ENCODE data around the gene UPK3A. TPM values are rescaled to one million over a fixed set of nuclear protein-coding genes. Genes with fewer than 3 reads are reported as not detected.
"Not testable (repeated sequence)": the region's sequence is repeated elsewhere in the genome, so short reads cannot be mapped to it uniquely, and the experiment has no call there.

The UPK3A gene
- total RNA-seq, 1 donor: not detected

GRCh38 chr22:45259754-45260394, 24.9 kb upstream of the UPK3A start:
- TF ChIP-seq CTCF (IDR thresholded peaks at IDR 0.05; ENCODE audit: insufficient read depth, low read depth, low read length): no peak
- DNase-seq (ENCODE audit: low read depth): no peak
- no peak overlapping the region for H3K4me3 ChIP-seq (ENCODE audit: low read depth, low read length)

- DNase-seq (ENCODE audit: low read depth): not testable (repeated sequence)
Measured at GRCh38 chr22:45260395-45260759, 24.4 kb upstream of the UPK3A start.

GRCh38 chr22:45261407-45262088, 23.2 kb upstream of the UPK3A start:
- no peak for TF ChIP-seq CTCF (IDR thresholded peaks at IDR 0.05; ENCODE audit: insufficient read depth, low read depth, low read length)
- DNase-seq (ENCODE audit: low read depth): no peak
- no peak overlapping the region for H3K4me3 ChIP-seq (ENCODE audit: low read depth, low read length)

More at GRCh38 chr22:45260395-45260759, 24.4 kb upstream of the UPK3A start:
- H3K4me3 ChIP-seq (ENCODE audit: low read depth, low read length): not testable (repeated sequence)

- no peak overlapping the region for H3K4me3 ChIP-seq (ENCODE audit: low read depth, low read length)
- no peak for TF ChIP-seq CTCF (IDR thresholded peaks at IDR 0.05; ENCODE audit: insufficient read depth, low read depth, low read length)
- no peak for DNase-seq (ENCODE audit: low read depth)
Measured at GRCh38 chr22:45262195-45262930, 22.4 kb upstream of the UPK3A start.

- no peak for TF ChIP-seq CTCF (IDR thresholded peaks at IDR 0.05; ENCODE audit: insufficient read depth, low read depth, low read length)
- H3K4me3 ChIP-seq (ENCODE audit: low read depth, low read length): no peak overlapping the region
- no peak for DNase-seq (ENCODE audit: low read depth)
Measured at GRCh38 chr22:45262931-45263462, 21.8 kb upstream of the UPK3A start.

GRCh38 chr22:45263463-45264269, 21.1 kb upstream of the UPK3A start:
- peak; percentile 90 for TF ChIP-seq CTCF (IDR thresholded peaks at IDR 0.05; ENCODE audit: insufficient read depth, low read depth, low read length)
- DNase-seq (ENCODE audit: low read depth): peak; percentile 90
- no peak overlapping the region for H3K4me3 ChIP-seq (ENCODE audit: low read depth, low read length)

Data from fibroblast of villous mesenchyme (primary cell).